Muscle layer of colon (tissue), 2 donors: ENCODE measurements around the gene CYP4V2.
A peak's percentile ranks its signal among the peaks of the same experiment; 100 is the strongest.

Source experiments
- H3K27ac ChIP-seq: one replicate; pipeline ENCODE4 v1.7.0; 2013; ENCODE audit warnings: low read depth, mild to moderate bottlenecking, low read length, moderate library complexity
- H3K27me3 ChIP-seq, 2 donors: one replicate each; pipeline ENCODE4 v1.7.0; 2013; ENCODE audit warnings: low read length in 2 of 2, mild to moderate bottlenecking in 2 of 2; ENCODE audit not compliant: insufficient read depth in 2 of 2, control insufficient read depth in 1 of 2
- H3K36me3 ChIP-seq: one replicate; pipeline ENCODE4 v1.7.0; 2013; ENCODE audit warnings: mild to moderate bottlenecking, low read length; ENCODE audit not compliant: insufficient read depth
- H3K4me1 ChIP-seq: one replicate; pipeline ENCODE4 v1.7.0; 2013; ENCODE audit warnings: mild to moderate bottlenecking, low read length; ENCODE audit not compliant: insufficient read depth
- H3K4me3 ChIP-seq, 2 donors: one replicate each; pipeline ENCODE4 v1.7.0; 2013; ENCODE audit warnings: low read length in 2 of 2, low read depth in 1 of 2, mild to moderate bottlenecking in 1 of 2, moderate library complexity in 1 of 2
- H3K9ac ChIP-seq: one replicate; pipeline ENCODE4 v1.7.0; 2013; ENCODE audit warnings: low read length
- H3K9me3 ChIP-seq: one replicate; pipeline ENCODE4 v1.7.0; 2013; ENCODE audit warnings: mild to moderate bottlenecking, low read length
- donor health status: abdominal sarcoma.
- donor health status: Adenocarcinoma of cecum.

Gene CYP4V2

GRCh38 chr4:186159613-186160012, 31.8 kb upstream of the CYP4V2 start:
- Histone ChIP-seq H3K4me3 (no peak overlapping the region), H3K4me1 (no peaks in the 10 kb centered on the region), H3K27me3 (no peaks in the 10 kb centered on the region), H3K36me3 (peaks cover 12% of the 10 kb centered on the region), H3K9ac (no peak overlapping the region), H3K9me3 (no peaks in the 10 kb centered on the region), H3K27ac (no peak overlapping the region)

GRCh38 chr4:186161138-186161537, 30.2 kb upstream of the CYP4V2 start:
- no peaks in the 10 kb centered on the region for H3K27me3 ChIP-seq
- H3K9me3 ChIP-seq = no peaks in the 10 kb centered on the region
- peaks cover 9% of the 10 kb centered on the region for H3K36me3 ChIP-seq
- no peak overlapping the region for H3K9ac ChIP-seq
- no peaks in the 10 kb centered on the region for H3K4me1 ChIP-seq
- H3K27ac ChIP-seq = no peak overlapping the region
- H3K4me3 ChIP-seq = no peak overlapping the region

GRCh38 chr4:186166852-186167512, 24.4 kb upstream of the CYP4V2 start:
- Histone ChIP-seq H3K27ac (no peak overlapping the region), H3K9ac (no peak overlapping the region), H3K27me3 (no peaks in the 10 kb centered on the region), H3K4me1 (no peaks in the 10 kb centered on the region), H3K9me3 (no peaks in the 10 kb centered on the region), H3K4me3 (no peak overlapping the region), H3K36me3 (no peaks in the 10 kb centered on the region)

GRCh38 chr4:186167605-186168004, 23.8 kb upstream of the CYP4V2 start:
- Histone ChIP-seq H3K9ac (no peak overlapping the region), H3K4me3 (no peak overlapping the region), H3K36me3 (no peaks in the 10 kb centered on the region), H3K9me3 (no peaks in the 10 kb centered on the region), H3K27ac (no peak overlapping the region), H3K27me3 (no peaks in the 10 kb centered on the region), H3K4me1 (no peaks in the 10 kb centered on the region)

GRCh38 chr4:186168750-186169149, 22.6 kb upstream of the CYP4V2 start:
- Histone ChIP-seq H3K9ac (no peak overlapping the region), H3K4me1 (no peaks in the 10 kb centered on the region), H3K27ac (no peak overlapping the region), H3K27me3 (no peaks in the 10 kb centered on the region), H3K9me3 (no peaks in the 10 kb centered on the region), H3K36me3 (no peaks in the 10 kb centered on the region), H3K4me3 (no peak overlapping the region)

GRCh38 chr4:186169333-186169944, 21.9 kb upstream of the CYP4V2 start:
- no peaks in the 10 kb centered on the region for H3K36me3 ChIP-seq
- H3K27me3 ChIP-seq = no peaks in the 10 kb centered on the region
- H3K27ac ChIP-seq = no peak overlapping the region
- no peaks in the 10 kb centered on the region for H3K4me1 ChIP-seq
- no peak overlapping the region for H3K4me3 ChIP-seq
- H3K9me3 ChIP-seq = no peaks in the 10 kb centered on the region
- H3K9ac ChIP-seq = no peak overlapping the region

- H3K4me1 ChIP-seq = no peaks in the 10 kb centered on the region
- H3K36me3 ChIP-seq = no peaks in the 10 kb centered on the region
- H3K4me3 ChIP-seq = no peak overlapping the region
- H3K9me3 ChIP-seq = no peaks in the 10 kb centered on the region
- no peak overlapping the region for H3K9ac ChIP-seq
- H3K27me3 ChIP-seq = no peaks in the 10 kb centered on the region
- H3K27ac ChIP-seq = no peak overlapping the region
Observed at GRCh38 chr4:186169945-186170802, 21.2 kb upstream of the CYP4V2 start.

- Histone ChIP-seq H3K9me3 (no peaks in the 10 kb centered on the region), H3K4me3 (no peak overlapping the region), H3K27me3 (no peaks in the 10 kb centered on the region)
Observed at GRCh38 chr4:186170966-186171365, 20.4 kb upstream of the CYP4V2 start.

GRCh38 chr4:186172546-186172945, 18.8 kb upstream of the CYP4V2 start:
- H3K9ac ChIP-seq = no peak overlapping the region
- no peaks in the 10 kb centered on the region for H3K4me1 ChIP-seq
- H3K27me3 ChIP-seq = no peaks in the 10 kb centered on the region
- no peak overlapping the region for H3K4me3 ChIP-seq
- no peaks in the 10 kb centered on the region for H3K36me3 ChIP-seq
- no peaks in the 10 kb centered on the region for H3K9me3 ChIP-seq
- H3K27ac ChIP-seq = no peak overlapping the region

More at GRCh38 chr4:186170966-186171365, 20.4 kb upstream of the CYP4V2 start:
- H3K36me3 ChIP-seq = no peaks in the 10 kb centered on the region
- H3K4me1 ChIP-seq = no peaks in the 10 kb centered on the region
- no peak overlapping the region for H3K9ac ChIP-seq
- no peak overlapping the region for H3K27ac ChIP-seq

- no peak overlapping the region for H3K4me3 ChIP-seq
- no peak overlapping the region for H3K27ac ChIP-seq
- no peaks in the 10 kb centered on the region for H3K27me3 ChIP-seq
- no peak overlapping the region for H3K9ac ChIP-seq
- no peaks in the 10 kb centered on the region for H3K9me3 ChIP-seq
- H3K36me3 ChIP-seq = no peaks in the 10 kb centered on the region
- H3K4me1 ChIP-seq = peaks cover 22% of the 10 kb centered on the region
Observed at GRCh38 chr4:186188107-186188506, 3.3 kb upstream of the CYP4V2 start.

GRCh38 chr4:186189656-186190055, 1.7 kb upstream of the CYP4V2 start:
- Histone ChIP-seq H3K9ac (peak overlapping the region; percentile 89), H3K27ac (peak overlapping the region; percentile 96), H3K4me3 (peak overlapping the region in 1 of 2 donors; percentile 89), H3K36me3 (peaks cover 10% of the 10 kb centered on the region), H3K9me3 (no peaks in the 10 kb centered on the region), H3K4me1 (peaks cover 36% of the 10 kb centered on the region), H3K27me3 (no peaks in the 10 kb centered on the region)
